HL-60 (cell line): ENCODE measurements around the gene OR10A3.

Experiments
- CTCF ChIP-seq: IDR thresholded peaks from one replicate; pipeline ENCODE4 v1.5.1; 2011; ENCODE audit warnings: low read length, control low read depth, inconsistent platforms; ENCODE audit not compliant: insufficient read depth
- GABPA ChIP-seq: IDR thresholded peaks from 2 replicates; pipeline ENCODE4 v1.6.1; 2012; ENCODE audit warnings: low read depth
- POLR2AphosphoS5 ChIP-seq: IDR thresholded peaks from 2 replicates; pipeline ENCODE4 v1.6.1; 2012; ENCODE audit warnings: low read depth
- REST ChIP-seq: IDR thresholded peaks from 2 replicates; pipeline ENCODE4 v1.6.1; 2012; ENCODE audit warnings: low read depth; ENCODE audit not compliant: insufficient replicate concordance

GRCh38 chr11:7969756-7970646, 28.5 kb upstream of the OR10A3 start:
- no peak for TF ChIP-seq REST
- TF ChIP-seq CTCF = no peak
- no peak for TF ChIP-seq POLR2AphosphoS5
- TF ChIP-seq GABPA = no peak
